Neural cell (in vitro differentiated cells): ENCODE results near the gene HCRTR2. TPM values are rescaled to one million over a fixed set of nuclear protein-coding genes. Genes with fewer than 3 reads are reported as not detected.

Source experiments
- H2AFZ ChIP-seq: fragments of 200-600, 300-800 bp; sonication (generic), shearing (Covaris generic); 2 replicates; pipeline ENCODE4 v1.6.0; 2014; ENCODE audit warnings: low read depth, mild to moderate bottlenecking, antibody characterized with exemption, low read length, moderate library complexity
- H3F3A ChIP-seq: fragments of 200-600 bp; shearing (Covaris generic); 2 replicates; pipeline ENCODE4 v1.6.1; 2016; ENCODE audit warnings: mild to moderate bottlenecking, moderate library complexity, mixed read lengths, antibody characterized with exemption, low read length; ENCODE audit not compliant: insufficient read depth, poor library complexity, severe bottlenecking
- H3K27ac ChIP-seq: fragments of 200-600, 300-800 bp; sonication (generic), shearing (Covaris generic); 2 replicates; pipeline ENCODE4 v1.5.1; 2014; ENCODE audit warnings: mild to moderate bottlenecking, low read length, moderate library complexity
- H3K27me3 ChIP-seq: fragments of 300-800, 200-600 bp; sonication (generic), shearing (Covaris generic); 2 replicates; pipeline ENCODE4 v1.6.0; 2014; ENCODE audit warnings: mild to moderate bottlenecking, low read depth, low read length, moderate library complexity; ENCODE audit not compliant: insufficient read depth
- H3K36me3 ChIP-seq: fragments of 300-800, 200-600 bp; sonication (generic), shearing (Covaris generic); 2 replicates; pipeline ENCODE4 v1.5.1; 2014; ENCODE audit warnings: mild to moderate bottlenecking, antibody characterized with exemption, low read length, moderate library complexity; ENCODE audit not compliant: insufficient read depth
- H3K4me2 ChIP-seq: fragments of 300-800, 200-600 bp; sonication (generic), shearing (Covaris generic); 2 replicates; pipeline ENCODE4 v1.6.0; 2014; ENCODE audit warnings: mild to moderate bottlenecking, low read length
- H3K4me3 ChIP-seq: fragments of 300-800, 200-600 bp; sonication (generic), shearing (Covaris generic); 2 replicates; pipeline ENCODE4 v1.5.1; 2014; ENCODE audit warnings: mild to moderate bottlenecking, low read length, moderate library complexity
- H3K79me2 ChIP-seq: fragments of 200-600 bp; shearing (Covaris generic); replicated peaks from 2 replicates; pipeline ENCODE4 v1.6.0; 2014; ENCODE audit warnings: mild to moderate bottlenecking, low read length, moderate library complexity; ENCODE audit not compliant: insufficient read depth
- H3K9ac ChIP-seq: fragments of 300-800, 200-600 bp; sonication (generic), shearing (Covaris generic); 2 replicates; pipeline ENCODE4 v1.6.1; 2016; ENCODE audit warnings: mild to moderate bottlenecking, low read length, mixed read lengths
- H3K9me2 ChIP-seq: fragments of 200-600 bp; shearing (Covaris generic); 2 replicates; pipeline ENCODE4 v1.6.1; 2016; ENCODE audit warnings: mild to moderate bottlenecking, low read length, mixed read lengths; ENCODE audit not compliant: insufficient read depth
- H3K9me3 ChIP-seq: fragments of 200-600, 300-800 bp; sonication (generic), shearing (Covaris generic); 2 replicates; pipeline ENCODE4 v1.6.1; 2016; ENCODE audit warnings: mild to moderate bottlenecking, mixed run types, low read length, moderate library complexity, mixed read lengths
- H4K20me1 ChIP-seq: fragments of 200-600 bp; shearing (Covaris generic); 2 replicates; pipeline ENCODE4 v1.6.1; 2016; ENCODE audit warnings: mild to moderate bottlenecking, mixed run types; ENCODE audit not compliant: insufficient read depth
- CTCF ChIP-seq: fragments of 450-650 bp; IDR thresholded peaks from 2 replicates; pipeline ENCODE4 v1.5.1; 2014; ENCODE audit warnings: antibody characterized with exemption, mild to moderate bottlenecking, moderate library complexity; ENCODE audit not compliant: poor library complexity, severe bottlenecking
- EP300 ChIP-seq: fragments of 450-650 bp; conservative IDR thresholded peaks from 2 replicates; pipeline ENCODE4 v1.6.1; 2014; ENCODE audit warnings: antibody characterized with exemption, mild to moderate bottlenecking, moderate library complexity; ENCODE audit not compliant: poor library complexity, severe bottlenecking
- EZH2 ChIP-seq: fragments of 200-600, 300-800 bp; shearing (Covaris generic), sonication (generic); IDR thresholded peaks from 2 replicates; pipeline ENCODE4 v1.6.1; 2014; ENCODE audit warnings: antibody characterized with exemption, low read length, borderline replicate concordance, mild to moderate bottlenecking; ENCODE audit not compliant: insufficient read depth, poor library complexity, severe bottlenecking
- MXI1 ChIP-seq: fragments of 450-650 bp; conservative IDR thresholded peaks from 2 replicates; pipeline ENCODE4 v1.6.1; 2014; ENCODE audit warnings: antibody characterized with exemption, mild to moderate bottlenecking; ENCODE audit not compliant: poor library complexity, severe bottlenecking
- POLR2AphosphoS5 ChIP-seq: IDR thresholded peaks from 2 replicates; pipeline ENCODE4 v1.6.1; 2012
- RAD21 ChIP-seq: fragments of 450-650 bp; conservative IDR thresholded peaks from 2 replicates; pipeline ENCODE4 v1.6.1; 2014; ENCODE audit warnings: antibody characterized with exemption, mild to moderate bottlenecking, moderate library complexity
- SMC3 ChIP-seq: fragments of 450-650 bp; conservative IDR thresholded peaks from 2 replicates; pipeline ENCODE4 v1.6.1; 2014; ENCODE audit warnings: antibody characterized with exemption, mild to moderate bottlenecking, moderate library complexity; ENCODE audit not compliant: poor library complexity
- TAF1 ChIP-seq: IDR thresholded peaks from 2 replicates; pipeline ENCODE4 v1.6.1; 2012; ENCODE audit warnings: low read depth
- polyA plus RNA-seq: library from polyadenylated mRNA; depleted of rRNA; stranded (reverse); fragments of >200 nt; gene quantifications from 2 replicates; pipeline ENCODE4 v1.2.3, GENCODE V29; 2014
- TF ChIP-seq, protein P1 (sequence below): IDR thresholded peaks from 2 replicates; pipeline ENCODE4 v1.6.1; 2012; ENCODE audit warnings: borderline replicate concordance

HCRTR2 gene
- polyA plus RNA-seq, 1 donor from 2014 or later, result 8.1 TPM

DNA sequence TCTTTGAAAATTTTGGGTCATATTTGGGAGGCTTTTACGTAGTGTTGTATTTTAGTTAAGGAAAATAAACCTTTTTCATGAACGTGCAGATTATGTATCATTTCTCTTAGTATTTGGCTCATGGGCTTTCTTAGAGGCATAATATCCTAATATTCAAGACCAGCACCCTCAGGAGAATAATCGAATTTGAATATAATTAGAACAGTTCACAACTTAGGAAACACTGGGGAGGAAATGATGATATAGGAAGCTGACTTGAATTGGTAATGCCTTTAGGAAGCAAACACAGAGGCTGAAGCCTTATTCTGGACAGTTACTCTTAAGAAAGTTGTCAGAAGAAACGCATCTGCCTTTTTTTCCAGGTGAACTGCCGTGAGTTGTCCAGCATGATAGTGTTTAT, 152.9 kb downstream of the HCRTR2 start, which contains the start of gene GFRAL:
TSS of gene GFRAL (plus strand) at position 301 of the 400 bp plus-strand sequence. CDS start at position 387, 86 bp downstream.
- Histone ChIP-seq H3K9ac (no peak within 1 kb of the TSS), H4K20me1 (no peaks in the 10 kb centered on the region), H3K79me2 (no peaks in the 10 kb centered on the region), H3K4me3 (no peak within 1 kb of the TSS), H3K36me3 (no peaks in the 10 kb centered on the region), H3K27me3 (no peaks in the 10 kb centered on the region), H3K4me2 (no peak within 1 kb of the TSS), H3F3A (no peaks in the 10 kb centered on the region), H2AFZ (no peak within 1 kb of the TSS), H3K9me3 (no peaks in the 10 kb centered on the region), H3K27ac (no peak within 1 kb of the TSS), H3K9me2 (no peaks in the 10 kb centered on the region)
- TF ChIP-seq POLR2AphosphoS5 (no peak), EP300 (no peak), CTCF (no peak), SMC3 (no peak), MXI1 (no peak), TAF1 (no peak), RAD21 (no peak), EZH2 (no peak)
- TF ChIP-seq, protein P1, sequence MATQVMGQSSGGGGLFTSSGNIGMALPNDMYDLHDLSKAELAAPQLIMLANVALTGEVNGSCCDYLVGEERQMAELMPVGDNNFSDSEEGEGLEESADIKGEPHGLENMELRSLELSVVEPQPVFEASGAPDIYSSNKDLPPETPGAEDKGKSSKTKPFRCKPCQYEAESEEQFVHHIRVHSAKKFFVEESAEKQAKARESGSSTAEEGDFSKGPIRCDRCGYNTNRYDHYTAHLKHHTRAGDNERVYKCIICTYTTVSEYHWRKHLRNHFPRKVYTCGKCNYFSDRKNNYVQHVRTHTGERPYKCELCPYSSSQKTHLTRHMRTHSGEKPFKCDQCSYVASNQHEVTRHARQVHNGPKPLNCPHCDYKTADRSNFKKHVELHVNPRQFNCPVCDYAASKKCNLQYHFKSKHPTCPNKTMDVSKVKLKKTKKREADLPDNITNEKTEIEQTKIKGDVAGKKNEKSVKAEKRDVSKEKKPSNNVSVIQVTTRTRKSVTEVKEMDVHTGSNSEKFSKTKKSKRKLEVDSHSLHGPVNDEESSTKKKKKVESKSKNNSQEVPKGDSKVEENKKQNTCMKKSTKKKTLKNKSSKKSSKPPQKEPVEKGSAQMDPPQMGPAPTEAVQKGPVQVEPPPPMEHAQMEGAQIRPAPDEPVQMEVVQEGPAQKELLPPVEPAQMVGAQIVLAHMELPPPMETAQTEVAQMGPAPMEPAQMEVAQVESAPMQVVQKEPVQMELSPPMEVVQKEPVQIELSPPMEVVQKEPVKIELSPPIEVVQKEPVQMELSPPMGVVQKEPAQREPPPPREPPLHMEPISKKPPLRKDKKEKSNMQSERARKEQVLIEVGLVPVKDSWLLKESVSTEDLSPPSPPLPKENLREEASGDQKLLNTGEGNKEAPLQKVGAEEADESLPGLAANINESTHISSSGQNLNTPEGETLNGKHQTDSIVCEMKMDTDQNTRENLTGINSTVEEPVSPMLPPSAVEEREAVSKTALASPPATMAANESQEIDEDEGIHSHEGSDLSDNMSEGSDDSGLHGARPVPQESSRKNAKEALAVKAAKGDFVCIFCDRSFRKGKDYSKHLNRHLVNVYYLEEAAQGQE, result no peak

Other genes starting within 250 kb of the HCRTR2 start
- not detected in 2 replicates for gene GFRAL, start 153.0 kb downstream of the HCRTR2 start, polyA plus RNA-seq